Inflammatory macrophage (primary cell): ENCODE data around the gene FGF5.
"Not testable (repeated sequence)": the region's sequence is repeated elsewhere in the genome, so short reads cannot be mapped to it uniquely, and the experiment has no call there.

Source experiments
- DNase-seq, 2 donors: peaks; one replicate each; pipeline ENCODE4 v3.0.0-alpha.2; 2020 to 2022
- total RNA-seq, 18 experiments: gene quantifications; one replicate each; lab custom pipeline; 2026; ENCODE audit warnings: mixed read lengths in 6 of 18, inconsistent platforms in 2 of 18; lab: John Stamatoyannopoulos, UW

Gene FGF5, protein sequence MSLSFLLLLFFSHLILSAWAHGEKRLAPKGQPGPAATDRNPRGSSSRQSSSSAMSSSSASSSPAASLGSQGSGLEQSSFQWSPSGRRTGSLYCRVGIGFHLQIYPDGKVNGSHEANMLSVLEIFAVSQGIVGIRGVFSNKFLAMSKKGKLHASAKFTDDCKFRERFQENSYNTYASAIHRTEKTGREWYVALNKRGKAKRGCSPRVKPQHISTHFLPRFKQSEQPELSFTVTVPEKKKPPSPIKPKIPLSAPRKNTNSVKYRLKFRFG
- total RNA-seq: 0 to 0.13 (median 0) reads per million in 18 experiments

- DNase-seq: peak in 1 of 2 donors; percentile 43
Observed at GRCh38 chr4:80266253-80266901, at the start of gene FGF5. Gene FGF5, plus strand, starts transcription at chr4:80266664. Its CDS starts 161 bp downstream, at chr4:80266825.

DNA sequence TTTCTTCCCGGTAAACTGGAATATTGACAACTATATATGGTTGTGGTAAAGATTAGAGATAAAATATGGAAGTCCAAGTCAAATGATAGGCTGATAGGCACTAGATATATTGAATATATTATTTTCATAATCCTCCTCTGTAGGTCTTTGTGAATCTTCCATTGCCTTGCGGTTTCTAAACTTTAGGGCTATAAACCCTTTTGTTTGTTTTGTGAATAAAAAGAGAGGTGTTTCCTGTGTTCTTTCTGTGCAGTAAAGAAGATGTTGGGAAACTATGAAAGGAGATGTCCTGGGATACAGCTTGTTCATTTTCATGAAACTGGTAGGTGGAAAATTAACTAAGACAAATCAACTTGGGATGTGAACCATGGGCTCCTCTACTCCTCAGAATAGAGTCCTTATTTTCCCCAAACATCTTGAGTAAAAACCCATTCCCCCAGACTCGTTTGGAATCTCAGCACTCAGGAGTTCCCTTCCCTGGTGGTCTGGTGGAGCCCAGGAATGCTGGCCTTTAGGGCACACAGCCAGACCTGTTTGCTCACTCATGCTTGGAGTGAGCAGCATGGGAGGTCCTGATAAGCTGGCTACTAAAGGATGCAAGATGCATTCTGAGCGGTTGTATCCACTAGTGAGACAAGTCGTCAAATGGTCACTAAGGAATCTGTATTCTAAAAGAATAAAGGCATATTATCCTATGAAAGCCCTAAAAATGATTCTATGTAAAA, 47.0 kb upstream of the FGF5 start:
- DNase-seq: no peak

DNA sequence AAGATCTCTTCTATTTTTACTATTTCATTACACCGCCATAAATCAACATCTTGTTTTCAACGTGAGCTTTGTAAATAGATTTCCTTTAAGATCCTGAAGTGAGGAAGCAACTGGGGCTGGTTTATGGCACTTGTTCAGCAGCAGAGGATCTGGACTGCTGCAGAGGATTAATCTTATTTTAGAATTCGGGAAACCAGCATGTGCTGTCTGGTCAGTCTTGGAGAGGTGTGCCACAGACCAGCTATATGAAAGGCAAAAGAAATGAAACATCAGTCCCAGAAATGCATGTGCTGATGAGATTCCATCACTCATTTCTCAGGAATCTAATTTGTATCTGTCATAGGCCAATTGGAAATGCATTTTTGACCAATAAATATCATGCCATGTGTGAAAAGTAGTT, 45.8 kb upstream of the FGF5 start:
- no peak for DNase-seq

DNA sequence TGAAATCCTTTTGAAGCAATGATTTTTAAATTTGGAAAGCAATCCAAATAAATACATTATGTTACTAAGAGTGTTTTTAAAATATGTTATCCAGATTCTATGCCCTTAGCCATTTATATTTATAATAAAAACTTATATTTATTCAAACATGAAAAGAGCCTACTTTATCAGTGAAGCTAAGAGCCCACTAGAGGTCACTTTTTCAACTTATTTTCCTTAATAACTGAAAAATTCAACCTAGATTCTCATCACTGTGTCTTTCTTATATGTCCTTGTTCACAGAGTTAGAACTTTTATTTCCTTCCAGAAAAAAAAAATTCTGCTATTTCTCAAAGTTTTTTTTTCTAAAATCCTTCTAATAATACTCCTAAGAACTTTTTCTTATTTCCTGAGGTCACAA, 45.3 kb upstream of the FGF5 start:
- no peak for DNase-seq

DNA sequence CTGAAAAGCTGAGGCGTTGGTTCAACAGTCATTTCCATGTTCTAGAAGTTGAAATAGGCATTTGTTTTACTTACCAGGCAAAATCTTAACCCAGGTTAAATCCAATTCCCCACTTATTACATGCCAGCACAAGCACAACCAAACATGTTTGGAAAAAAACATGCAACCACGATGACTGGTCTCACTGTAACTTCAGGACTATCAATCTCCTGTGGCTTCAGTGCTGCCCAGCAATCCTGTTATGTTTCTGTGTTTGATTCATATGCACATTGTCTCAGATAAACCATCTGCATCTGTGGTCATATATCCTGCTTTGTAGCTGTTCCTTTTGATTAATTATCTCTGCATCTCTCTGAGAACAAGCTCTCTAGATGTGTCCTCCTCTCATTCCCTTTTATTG, 40.9 kb upstream of the FGF5 start:
- no peak for DNase-seq

DNA sequence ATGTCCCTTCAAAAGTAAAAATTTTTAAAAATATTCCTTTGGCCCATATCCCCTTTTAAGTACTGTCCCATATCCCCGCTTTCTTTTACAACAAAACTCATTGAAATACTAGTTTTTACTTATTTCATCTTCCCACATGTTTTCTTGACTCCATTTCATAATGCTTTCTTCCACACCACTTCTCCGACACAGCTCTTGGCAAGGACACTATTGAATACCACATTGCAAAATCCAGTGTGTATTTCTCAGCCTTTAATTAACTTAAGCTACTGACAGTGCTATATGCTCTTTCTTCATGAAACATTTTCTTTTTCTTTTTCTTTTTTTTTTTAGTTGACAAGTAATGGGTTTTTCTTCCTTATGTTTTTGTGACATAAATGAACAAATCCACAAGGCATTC, 40.4 kb upstream of the FGF5 start:
- no peak for DNase-seq

DNA sequence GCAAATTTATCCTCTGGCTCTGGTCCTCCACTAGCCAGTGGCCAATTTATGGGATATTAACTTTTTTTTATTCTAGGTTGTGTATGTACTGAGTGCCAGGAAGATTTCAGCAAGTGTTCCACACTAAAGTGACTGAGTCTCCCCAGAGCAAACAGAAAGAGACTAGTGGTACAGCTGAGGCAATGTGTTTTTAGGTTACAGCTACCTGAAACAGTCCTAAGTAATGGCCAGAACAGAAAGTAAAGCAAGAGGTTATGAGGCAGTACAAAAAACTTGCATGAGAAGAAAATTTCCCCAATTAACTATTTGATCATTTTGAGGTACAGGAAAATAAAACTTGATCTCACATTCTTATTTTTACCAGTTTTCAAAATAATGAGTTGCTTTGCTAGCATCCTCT, 38.0 kb upstream of the FGF5 start:
- DNase-seq: no peak

GRCh38 chr4:80229128-80229527, 37.3 kb upstream of the FGF5 start:
- no peak for DNase-seq

DNA sequence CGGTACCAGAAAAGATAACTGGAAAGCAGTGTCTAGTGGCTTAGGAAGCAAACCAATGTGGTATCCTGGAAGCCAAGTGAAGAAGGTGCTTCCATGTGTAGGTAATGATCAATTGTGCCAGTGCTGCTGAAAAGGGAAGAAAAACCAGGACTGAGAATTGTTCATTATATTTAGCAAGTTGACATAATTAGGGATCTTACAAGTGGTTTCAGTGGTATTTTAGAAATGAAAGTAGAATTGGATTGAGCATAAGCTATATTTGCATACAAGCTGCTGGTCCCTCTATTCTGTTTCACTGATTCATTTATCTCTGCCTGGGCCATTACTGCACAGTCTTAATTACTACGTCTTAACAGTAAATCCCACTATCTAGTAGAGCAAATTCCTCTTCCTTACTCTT, 36.9 kb upstream of the FGF5 start:
- DNase-seq: no peak

- no peak for DNase-seq
Observed at GRCh38 chr4:80231180-80231579, 35.3 kb upstream of the FGF5 start.

DNA sequence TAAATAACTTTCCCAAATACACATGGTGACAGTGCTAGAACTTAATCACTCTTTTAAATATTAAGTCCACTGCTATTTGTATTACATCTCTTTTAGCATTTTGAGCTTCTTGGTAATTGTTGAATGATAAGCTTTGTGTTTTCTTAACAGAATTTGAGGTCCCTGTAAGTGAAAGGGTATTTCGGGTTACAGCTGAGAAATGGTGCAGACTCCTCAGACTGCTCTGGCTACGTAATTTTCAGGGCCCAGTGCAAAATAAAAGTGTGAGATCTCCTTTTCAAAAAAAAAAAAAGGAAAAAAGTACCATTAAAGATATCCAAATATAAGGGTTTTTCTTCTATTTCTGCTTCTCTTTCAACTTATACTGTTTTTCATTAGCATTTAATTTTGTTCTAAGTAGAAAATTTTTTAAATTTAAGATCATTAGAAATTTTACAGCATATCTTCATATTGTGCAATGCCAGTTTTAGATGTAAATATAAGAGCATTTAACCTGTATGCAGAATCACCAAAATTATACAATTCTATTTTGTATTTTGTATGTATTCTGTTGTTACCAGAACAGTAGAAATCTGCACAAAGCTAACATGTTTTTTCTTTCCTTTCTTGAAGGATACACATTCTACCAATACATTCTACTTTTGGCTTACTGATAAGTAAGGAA, 33.6 kb upstream of the FGF5 start:
- no peak for DNase-seq

GRCh38 chr4:80233390-80233789, 33.1 kb upstream of the FGF5 start:
- no peak for DNase-seq

DNA sequence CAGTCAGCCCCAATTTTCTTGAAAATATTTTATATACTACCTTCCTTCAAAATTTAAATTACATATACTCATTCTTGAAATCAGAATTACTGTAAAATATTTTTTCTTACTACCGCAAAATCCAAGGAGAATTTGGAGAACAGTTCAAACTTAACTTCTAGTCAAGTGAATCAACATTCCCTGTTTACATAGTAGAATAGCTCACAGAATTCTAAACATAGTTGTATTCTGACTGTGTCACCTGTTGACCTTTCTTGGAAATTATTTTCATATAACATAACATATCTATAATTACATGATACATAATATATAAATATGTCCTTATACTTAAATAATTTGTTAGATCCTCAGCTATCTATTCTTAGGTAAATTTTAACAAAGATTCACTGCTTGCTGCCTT, 31.0 kb upstream of the FGF5 start:
- DNase-seq: no peak

DNA sequence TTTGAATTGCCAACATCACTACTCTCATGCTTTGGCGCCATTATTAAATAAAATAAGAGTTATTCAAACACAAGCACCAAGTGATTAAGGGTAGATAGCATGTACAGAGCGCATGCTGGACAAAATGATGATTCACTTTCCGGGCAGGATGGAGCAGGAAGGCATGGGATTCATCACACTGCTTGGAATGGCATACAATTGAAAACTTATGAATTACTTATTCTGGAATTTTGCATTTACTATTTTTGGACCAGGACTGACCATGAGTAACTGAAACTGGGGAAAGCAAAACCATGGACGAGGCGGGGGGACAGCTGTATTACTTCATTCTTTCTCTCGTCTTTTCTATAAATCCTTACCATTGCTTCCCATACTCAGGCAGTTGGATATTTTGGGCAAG, 28.5 kb upstream of the FGF5 start:
- no peak for DNase-seq

GRCh38 chr4:80239480-80240150, 26.8 kb upstream of the FGF5 start:
- no peak for DNase-seq

DNA sequence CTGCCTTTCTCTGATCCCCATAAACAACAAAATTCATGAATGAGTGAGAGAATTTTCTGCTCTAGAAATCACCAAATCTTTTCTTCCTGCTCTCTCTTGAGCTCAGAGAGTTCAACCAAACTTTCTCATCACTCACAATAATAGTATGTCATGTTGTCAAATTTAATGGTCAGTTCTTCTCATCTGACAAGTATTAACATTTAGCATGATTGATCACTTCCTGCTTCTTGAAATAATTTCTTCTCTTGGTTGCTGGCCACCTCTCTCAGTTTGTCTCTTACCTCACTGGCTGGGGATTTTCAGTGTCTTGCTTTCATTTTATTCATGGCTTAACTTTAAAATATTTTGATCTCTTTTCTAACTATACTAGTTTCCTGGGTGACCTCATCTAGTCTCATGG, 25.5 kb upstream of the FGF5 start:
- no peak for DNase-seq

DNA sequence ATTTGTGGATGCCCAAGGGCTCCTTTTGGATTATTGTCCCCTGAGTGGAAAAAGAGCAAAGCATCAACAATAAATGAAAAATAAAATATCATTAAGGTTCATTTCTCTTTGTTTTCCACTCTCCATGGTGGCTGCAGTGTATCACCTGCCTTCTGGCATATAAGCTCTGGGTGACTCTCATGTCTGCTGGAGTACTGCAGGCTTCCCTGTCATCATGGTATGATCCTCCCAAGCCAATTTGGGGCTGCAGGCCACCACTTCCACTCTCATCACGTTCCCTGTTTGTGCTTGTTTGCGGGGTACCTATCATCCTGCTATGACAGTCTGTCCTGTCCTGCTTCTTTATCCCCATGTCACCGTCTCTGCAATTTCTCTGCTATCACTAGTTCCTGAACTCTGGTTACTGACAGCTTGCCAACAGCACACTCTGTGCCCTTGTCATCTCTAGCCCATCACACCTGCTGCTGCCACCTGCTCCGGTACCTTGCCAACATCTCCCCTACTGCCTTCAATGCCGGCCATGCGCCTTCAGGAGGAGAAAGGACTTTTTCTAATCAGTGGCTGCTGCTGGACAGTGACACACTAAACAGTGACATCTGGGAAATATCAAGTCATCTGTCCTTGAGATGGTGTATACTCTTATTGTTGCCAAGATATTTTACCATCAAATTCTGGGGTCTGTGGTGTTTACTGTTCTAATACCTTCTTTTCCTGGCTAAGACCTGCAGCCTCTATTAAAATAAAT, 23.0 kb upstream of the FGF5 start:
- no peak for DNase-seq

GRCh38 chr4:80247484-80247883, 19.0 kb upstream of the FGF5 start:
- DNase-seq: not testable (repeated sequence)

DNA sequence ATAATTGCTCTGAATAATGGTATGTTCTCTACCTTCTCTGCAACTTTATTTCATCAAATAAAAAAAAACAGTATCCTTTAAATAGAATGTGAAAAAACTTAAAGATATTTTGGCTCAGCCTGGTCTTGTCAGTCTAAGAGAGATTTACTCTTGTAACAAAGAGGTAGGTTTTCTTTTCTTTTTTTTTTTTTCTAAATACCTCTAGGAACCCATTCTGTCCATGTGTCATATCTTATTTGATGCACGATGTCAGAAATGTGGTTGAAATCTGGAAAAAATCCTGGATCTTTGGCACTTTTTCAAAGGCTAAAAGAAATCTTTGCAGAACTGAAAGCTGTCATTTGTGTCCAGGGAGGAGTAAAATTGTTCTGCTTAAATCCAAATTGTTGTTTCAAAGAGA, 17.3 kb upstream of the FGF5 start:
- no peak for DNase-seq

GRCh38 chr4:80252427-80252826, 14.0 kb upstream of the FGF5 start:
- no peak for DNase-seq

- no peak for DNase-seq
Observed at GRCh38 chr4:80252953-80253352, 13.5 kb upstream of the FGF5 start.

- no peak for DNase-seq
Observed at GRCh38 chr4:80253510-80253909, 13.0 kb upstream of the FGF5 start.
